Measurements from ENCODE around the gene RPL36. TPM values are rescaled to one million over a fixed set of nuclear protein-coding genes. Genes with fewer than 3 reads are reported as not detected.

RPL36 gene
- total RNA-seq, 1 donor from 2014 or later = 564 TPM

DNA sequence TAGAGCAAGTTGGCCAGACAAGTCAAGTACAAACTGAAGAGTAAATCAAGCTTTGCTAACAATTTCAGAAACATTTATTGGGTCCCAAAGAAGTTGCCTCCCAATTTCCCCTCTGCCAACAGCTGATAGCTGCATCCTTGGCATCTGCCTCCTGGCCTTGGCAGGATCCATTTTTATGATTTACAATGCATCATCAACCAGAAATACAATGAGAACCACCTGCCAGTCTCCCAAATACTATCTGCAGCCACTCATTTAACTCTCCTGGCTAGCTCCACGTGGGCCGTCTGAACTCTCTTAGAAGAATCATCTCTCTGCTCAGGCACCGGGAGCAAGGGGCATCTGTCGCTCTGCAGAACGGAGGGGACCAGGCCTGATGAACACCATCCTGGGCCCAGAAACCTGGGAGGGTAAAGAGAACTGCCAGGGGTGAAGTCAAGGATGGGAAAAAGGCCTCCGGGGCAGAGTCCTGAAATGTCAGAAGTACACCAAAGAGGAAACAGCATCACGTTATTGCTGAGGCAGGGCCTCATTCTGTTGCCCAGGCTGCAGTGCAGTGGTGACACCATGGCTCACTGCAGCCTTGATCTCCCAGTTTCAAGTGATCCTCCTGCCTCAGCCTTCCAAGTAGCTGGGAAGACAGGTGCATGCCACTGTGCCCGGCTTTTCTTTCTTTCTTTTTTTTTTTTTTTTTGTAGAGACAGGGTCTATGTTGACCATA is 27.3 kb downstream of the RPL36 start:
- Histone ChIP-seq H3K27me3 (no peaks in the 10 kb centered on the region), H3K36me3 (peaks cover 19% of the 10 kb centered on the region), H3K4me1 (peaks cover 13% of the 10 kb centered on the region), H3K27ac (no peak overlapping the region), H3K4me3 (no peak overlapping the region), H3K9me3 (no peaks in the 10 kb centered on the region)
- ATAC-seq = no peak
- intact Hi-C loops (cut with DNase I) = no loop called here
- no peak for TF ChIP-seq CTCF (IDR thresholded peaks at IDR 0.05)
- no peak for DNase-seq

- intact Hi-C loops (cut with DNase I) = no loop called here
- no peaks in the 10 kb centered on the region for H3K9me3 ChIP-seq
- no peak for TF ChIP-seq CTCF (IDR thresholded peaks at IDR 0.05)
- H3K36me3 ChIP-seq = peaks cover 12% of the 10 kb centered on the region
- peak overlapping the region; percentile 96 for H3K4me3 ChIP-seq
- DNase-seq (no peak), ATAC-seq (no peak)
- peak overlapping the region; percentile 97 for H3K27ac ChIP-seq
- peaks cover 13% of the 10 kb centered on the region for H3K4me1 ChIP-seq
- H3K27me3 ChIP-seq = no peaks in the 10 kb centered on the region
Observed at GRCh38 chr19:5718037-5718578, 28.0 kb downstream of the RPL36 start.

DNA sequence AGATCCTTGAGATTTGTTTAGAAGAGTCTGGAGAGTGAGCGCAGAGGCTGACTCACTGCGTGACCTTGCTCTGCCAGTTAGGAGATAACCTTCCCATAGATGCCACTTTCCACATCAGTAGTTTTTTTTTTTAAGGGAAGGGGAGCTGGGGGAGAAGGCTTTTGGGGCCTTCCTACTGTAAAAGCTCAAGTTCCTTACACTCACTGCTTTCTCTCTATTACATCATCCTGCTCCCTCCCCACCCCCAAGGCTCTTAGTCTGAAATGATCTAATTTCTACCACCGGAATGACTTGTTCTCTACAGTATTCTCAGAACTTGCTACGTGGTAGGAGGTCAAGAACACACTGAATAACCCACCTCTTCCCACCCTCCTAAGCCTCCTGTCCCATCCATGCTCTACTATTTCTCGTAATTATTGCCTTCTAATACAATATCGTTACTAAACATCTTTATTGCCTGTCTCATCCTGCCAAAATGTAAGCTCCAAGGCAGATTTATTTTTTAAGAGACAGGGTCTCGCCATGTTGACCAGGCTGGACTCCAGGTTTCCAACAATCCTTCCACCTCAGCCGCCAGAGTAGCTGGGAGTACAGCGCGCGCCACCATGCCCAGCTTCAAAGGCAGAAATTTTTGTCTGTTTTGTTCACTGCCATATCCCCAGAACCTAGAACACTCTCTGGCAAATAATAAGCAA is 28.6 kb downstream of the RPL36 start:
- Histone ChIP-seq H3K27ac (peak overlapping the region; percentile 97), H3K9me3 (no peaks in the 10 kb centered on the region), H3K27me3 (no peaks in the 10 kb centered on the region), H3K4me3 (peak overlapping the region; percentile 96), H3K4me1 (peaks cover 13% of the 10 kb centered on the region), H3K36me3 (peaks cover 6% of the 10 kb centered on the region)
- DNase-seq = no peak
- no peak for ATAC-seq
- no peak for TF ChIP-seq CTCF (IDR thresholded peaks at IDR 0.05)
- intact Hi-C loops (cut with DNase I) = no loop called here

DNA sequence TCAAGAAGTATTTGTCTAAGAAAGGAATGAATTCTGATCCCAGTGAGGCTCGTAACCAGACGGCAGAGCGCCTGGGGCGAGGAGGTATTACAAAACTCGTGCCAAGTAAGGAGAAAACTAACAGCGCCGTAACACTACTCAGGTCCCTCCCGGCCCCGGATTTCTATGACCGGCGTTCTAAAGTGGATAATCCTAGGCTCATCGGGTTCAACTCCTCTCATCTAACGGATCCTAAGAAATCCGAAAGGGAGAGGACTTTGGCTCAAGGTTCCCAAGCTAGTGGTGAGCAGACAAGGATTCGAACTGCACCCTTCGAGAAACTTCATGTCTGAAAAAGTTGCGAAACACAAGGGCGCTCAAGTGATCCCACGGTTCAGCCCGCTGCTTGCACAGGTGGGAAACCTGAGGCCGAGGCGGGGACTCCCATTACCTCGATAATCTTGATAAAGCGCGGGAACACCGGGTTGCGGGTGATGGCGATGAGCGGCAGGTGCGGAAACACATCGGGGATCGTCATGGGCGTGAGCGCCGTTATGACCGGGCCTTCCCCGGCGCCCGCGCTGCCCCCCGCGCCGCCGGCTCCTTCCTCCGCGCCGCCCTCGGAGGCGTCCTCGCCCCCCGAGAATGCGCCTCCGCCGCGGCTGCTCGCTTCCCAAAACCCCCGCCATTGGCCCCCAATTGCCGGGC is 29.3 kb downstream of the RPL36 start:
- intact Hi-C loops (cut with DNase I) = no loop called here
- DNase-seq = peak; percentile 72
- Histone ChIP-seq H3K4me3 (peak overlapping the region; percentile 96), H3K4me1 (peaks cover 13% of the 10 kb centered on the region), H3K36me3 (no peaks in the 10 kb centered on the region), H3K27ac (peak overlapping the region; percentile 97), H3K9me3 (no peaks in the 10 kb centered on the region), H3K27me3 (no peaks in the 10 kb centered on the region)
- no peak for ATAC-seq
- no peak for TF ChIP-seq CTCF (IDR thresholded peaks at IDR 0.05)

GRCh38 chr19:5719961-5720790 is 30.1 kb downstream of the RPL36 start, which contains the start of the genes CATSPERD and LONP1:
TSS of gene CATSPERD (plus strand) at chr19:5720637. CDS start at chr19:5720738, 101 bp downstream.
TSS of gene LONP1 (minus strand) at chr19:5720146. CDS start at chr19:5720132, 14 bp downstream.
- Histone ChIP-seq H3K4me3 (peak within 1 kb of the TSS; percentile 96), H3K27ac (peak within 1 kb of the TSS; percentile 97), H3K27me3 (no peaks in the 10 kb centered on the region), H3K4me1 (peaks cover 13% of the 10 kb centered on the region), H3K9me3 (no peaks in the 10 kb centered on the region), H3K36me3 (no peaks in the 10 kb centered on the region)
- DNase-seq (peak; percentile 99), ATAC-seq (peak; percentile 97)
- intact Hi-C loops (cut with DNase I) = no loop called here
- TF ChIP-seq CTCF (IDR thresholded peaks at IDR 0.05) = peak; percentile 86

All from upper lobe of right lung (tissue), 1 donor.